Keratinocyte (primary cell): ENCODE measurements around the gene SYT2. TPM values are rescaled to one million over a fixed set of nuclear protein-coding genes. Genes with fewer than 3 reads are reported as not detected.

Source experiments
- DNase-seq: peaks from one replicate; pipeline ENCODE4 v3.0.0-alpha.2; 2011; ENCODE audit warnings: low read depth, missing footprints, low spot score
- FAIRE-seq: peaks from 2 replicates; lab custom pipeline; 2011; peaks lifted over from hg19 to GRCh38; lab: Jason Lieb, UNC
- H2AFZ ChIP-seq: 2 replicates; pipeline ENCODE4 v1.6.0; 2012; ENCODE audit warnings: low read length, control low read depth, inconsistent platforms; ENCODE audit not compliant: control insufficient read depth
- H3K27ac ChIP-seq: 2 replicates; pipeline ENCODE4 v1.5.1; 2011; ENCODE audit warnings: low read length; ENCODE audit not compliant: control insufficient read depth, insufficient read depth
- H3K27me3 ChIP-seq: 3 replicates; pipeline ENCODE4 v1.6.0; 2011; ENCODE audit warnings: low read length; ENCODE audit not compliant: control insufficient read depth, insufficient read depth; ENCODE audit errors: extremely low read depth
- H3K36me3 ChIP-seq, 2 experiments: 2 replicates in 1 of 2; 3 replicates in 1 of 2; pipeline ENCODE4 v1.5.1; 2011; ENCODE audit warnings: low read length in 2 of 2, mild to moderate bottlenecking in 1 of 2; ENCODE audit not compliant: control insufficient read depth in 2 of 2, insufficient read depth in 2 of 2; ENCODE audit errors: extremely low read depth in 1 of 2
- H3K4me1 ChIP-seq: 3 replicates; pipeline ENCODE4 v1.5.1; 2011; ENCODE audit warnings: low read length; ENCODE audit not compliant: control insufficient read depth, insufficient read depth; ENCODE audit errors: extremely low read depth
- H3K4me2 ChIP-seq: 3 replicates; pipeline ENCODE4 v1.6.0; 2011; ENCODE audit warnings: low read depth, low read length; ENCODE audit not compliant: control insufficient read depth, insufficient read depth; ENCODE audit errors: extremely low read depth
- H3K4me3 ChIP-seq, 3 experiments: fragments of 200-600 bp in 1 of 3; sonication (generic) in 1 of 3; 2 replicates in 2 of 3; 3 replicates in 1 of 3; pipeline ENCODE4 v1.5.1; 2011 to 2016; ENCODE audit warnings: low read length in 3 of 3, mild to moderate bottlenecking in 3 of 3, control low read depth in 2 of 3, inconsistent platforms in 1 of 3, low read depth in 1 of 3, mixed read lengths in 1 of 3, mixed run types in 1 of 3, moderate library complexity in 1 of 3; ENCODE audit not compliant: control insufficient read depth in 2 of 3, insufficient read depth in 2 of 3; ENCODE audit errors: extremely low read depth in 1 of 3
- H3K79me2 ChIP-seq: 2 replicates; pipeline ENCODE4 v1.6.0; 2012; ENCODE audit warnings: low read length; ENCODE audit not compliant: control insufficient read depth, insufficient read depth
- H3K9ac ChIP-seq: 3 replicates; pipeline ENCODE4 v1.6.0; 2011; ENCODE audit warnings: low read length; ENCODE audit not compliant: control insufficient read depth, insufficient read depth; ENCODE audit errors: extremely low read depth
- H3K9me1 ChIP-seq: 3 replicates; pipeline ENCODE4 v1.6.0; 2011; ENCODE audit warnings: low read length; ENCODE audit not compliant: control insufficient read depth, insufficient read depth; ENCODE audit errors: extremely low read depth
- H3K9me3 ChIP-seq: 2 replicates; pipeline ENCODE4 v1.5.1; 2012; ENCODE audit warnings: low read depth, low read length; ENCODE audit not compliant: control insufficient read depth
- H4K20me1 ChIP-seq: 3 replicates; pipeline ENCODE4 v1.6.0; 2011; ENCODE audit warnings: low read length; ENCODE audit not compliant: control insufficient read depth, insufficient read depth; ENCODE audit errors: extremely low read depth
- EZH2 ChIP-seq: IDR thresholded peaks from one replicate; pipeline ENCODE4 v1.6.1; 2012; ENCODE audit warnings: inconsistent platforms, mild to moderate bottlenecking, low read length, moderate library complexity
- dilution Hi-C: fragments of 300-500 bp; cut with MboI; formaldehyde crosslinking; loops from one replicate; pipeline ENCODE4 v1.7.0; 2020; ENCODE audit warnings: low sequenced_read_pairs; ENCODE audit not compliant: extremely low pct_ligation_motif_present
- polyA plus RNA-seq, 5 experiments: library from polyadenylated mRNA; depleted of rRNA in 3 of 5; stranded (reverse) in 3 of 5; stranded (forward) in 1 of 5; unstranded in 1 of 5; fragments of >200 nt; gene quantifications; 1 replicate in 1 of 5; 2 replicates in 3 of 5; 3 replicates in 1 of 5; pipeline versions ENCODE4 v1.2.1 to v1.2.3, GENCODE V29; 2011 to 2012; ENCODE audit warnings: missing spikeins in 2 of 5, low read depth in 1 of 5, low replicate concordance in 1 of 5
- TF ChIP-seq, protein P1 (sequence below), 3 experiments: IDR thresholded peaks in 1 of 3; conservative IDR thresholded peaks in 1 of 3; optimal IDR thresholded peaks in 1 of 3; 2 replicates in 2 of 3; 3 replicates in 1 of 3; pipeline versions ENCODE3 to v1.5.1; 2011; ENCODE audit warnings: low read length in 3 of 3, mild to moderate bottlenecking in 3 of 3, moderate library complexity in 2 of 3, control low read depth in 1 of 3, inconsistent platforms in 1 of 3; ENCODE audit not compliant: insufficient read depth in 2 of 3; ENCODE audit errors: extremely low read depth in 1 of 3

The SYT2 gene
- polyA plus RNA-seq, 1 donor (not counting 4 experiments of a cell fraction or from before 2014, with no cell fraction given), result not detected

DNA sequence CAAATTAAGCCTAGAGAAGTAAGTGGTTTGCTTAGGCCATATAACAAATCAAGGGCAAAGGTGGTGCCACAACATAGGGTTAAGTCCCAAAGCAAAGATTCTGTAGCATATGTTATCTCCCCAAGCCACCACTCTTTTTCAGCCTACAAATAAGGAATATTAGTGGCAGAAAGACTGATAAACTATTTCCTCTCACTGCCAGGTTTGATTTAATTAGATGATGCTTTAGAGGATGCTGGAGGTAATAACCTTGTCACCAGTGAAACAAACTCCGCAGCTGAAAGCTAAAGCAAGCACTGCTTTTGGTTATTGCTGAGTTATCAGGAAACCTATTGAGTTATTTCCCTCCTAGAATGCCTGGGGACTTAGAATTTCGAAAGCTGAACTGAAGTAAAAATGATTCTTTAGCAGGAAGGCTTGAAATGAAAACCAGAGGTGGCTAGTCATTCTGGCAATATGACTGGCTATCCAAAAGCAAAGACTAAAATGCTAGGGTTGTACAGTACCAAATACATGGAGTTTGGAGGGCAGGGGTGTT lies 145.2 kb downstream of the SYT2 start:
- Histone ChIP-seq H3K4me3 (no peak overlapping the region), H2AFZ (no peak overlapping the region), H3K36me3 (peaks cover 3% of the 10 kb centered on the region in 2 experiments), H3K9me3 (no peaks in the 10 kb centered on the region), H3K27me3 (no peaks in the 10 kb centered on the region), H3K79me2 (no peaks in the 10 kb centered on the region), H3K9me1 (no peaks in the 10 kb centered on the region), H3K4me1 (peaks cover 26% of the 10 kb centered on the region), H3K27ac (no peak overlapping the region), H3K9ac (no peak overlapping the region), H4K20me1 (no peaks in the 10 kb centered on the region), H3K4me2 (no peak overlapping the region)
- TF ChIP-seq, protein P1, sequence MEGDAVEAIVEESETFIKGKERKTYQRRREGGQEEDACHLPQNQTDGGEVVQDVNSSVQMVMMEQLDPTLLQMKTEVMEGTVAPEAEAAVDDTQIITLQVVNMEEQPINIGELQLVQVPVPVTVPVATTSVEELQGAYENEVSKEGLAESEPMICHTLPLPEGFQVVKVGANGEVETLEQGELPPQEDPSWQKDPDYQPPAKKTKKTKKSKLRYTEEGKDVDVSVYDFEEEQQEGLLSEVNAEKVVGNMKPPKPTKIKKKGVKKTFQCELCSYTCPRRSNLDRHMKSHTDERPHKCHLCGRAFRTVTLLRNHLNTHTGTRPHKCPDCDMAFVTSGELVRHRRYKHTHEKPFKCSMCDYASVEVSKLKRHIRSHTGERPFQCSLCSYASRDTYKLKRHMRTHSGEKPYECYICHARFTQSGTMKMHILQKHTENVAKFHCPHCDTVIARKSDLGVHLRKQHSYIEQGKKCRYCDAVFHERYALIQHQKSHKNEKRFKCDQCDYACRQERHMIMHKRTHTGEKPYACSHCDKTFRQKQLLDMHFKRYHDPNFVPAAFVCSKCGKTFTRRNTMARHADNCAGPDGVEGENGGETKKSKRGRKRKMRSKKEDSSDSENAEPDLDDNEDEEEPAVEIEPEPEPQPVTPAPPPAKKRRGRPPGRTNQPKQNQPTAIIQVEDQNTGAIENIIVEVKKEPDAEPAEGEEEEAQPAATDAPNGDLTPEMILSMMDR (optimal IDR thresholded peaks at IDR 0.05 in 1 of 3, IDR thresholded peaks at IDR 0.05 in 1 of 3, conservative IDR thresholded peaks at IDR 0.05 in 1 of 3; ENCODE audit: extremely low read depth in 1 of 3, insufficient read depth in 2 of 3, low read length in 3 of 3), result no peak
- TF ChIP-seq EZH2, result no peak
- DNase-seq (no peak), FAIRE-seq (no peak)
- dilution Hi-C loops, result no loop called here

DNA sequence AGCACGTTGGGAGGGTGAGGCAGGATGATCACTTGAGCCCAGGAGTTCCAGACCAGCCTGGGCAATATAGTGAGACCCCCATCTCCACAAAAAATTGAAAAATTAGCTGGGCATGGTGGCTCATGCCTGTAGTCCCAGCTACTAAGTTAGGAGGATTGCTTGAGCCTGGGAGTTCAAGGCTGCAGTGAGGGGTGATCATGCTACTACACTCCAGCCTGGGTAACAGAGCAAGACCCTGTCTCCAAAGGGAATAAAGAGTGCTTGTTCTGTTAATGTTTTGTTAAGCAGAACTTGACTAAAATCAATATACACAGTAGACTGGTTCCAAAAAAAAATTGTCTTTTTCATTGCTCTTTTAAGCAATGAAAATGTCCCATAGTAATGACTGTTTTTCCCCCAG lies 146.4 kb downstream of the SYT2 start:
- H3K9me1 ChIP-seq, result no peaks in the 10 kb centered on the region
- H3K4me1 ChIP-seq, result peaks cover 14% of the 10 kb centered on the region
- no peaks in the 10 kb centered on the region for H3K27me3 ChIP-seq
- H3K27ac ChIP-seq, result no peak overlapping the region
- H3K4me3 ChIP-seq, result no peak overlapping the region
- dilution Hi-C loops, result no loop called here
- H3K4me2 ChIP-seq, result no peak overlapping the region
- H3K79me2 ChIP-seq, result no peaks in the 10 kb centered on the region
- H3K9ac ChIP-seq, result no peak overlapping the region
- peaks cover 3% of the 10 kb centered on the region in 2 experiments for H3K36me3 ChIP-seq
- FAIRE-seq (no peak), DNase-seq (no peak)
- H4K20me1 ChIP-seq, result no peaks in the 10 kb centered on the region
- no peaks in the 10 kb centered on the region for H3K9me3 ChIP-seq
- TF ChIP-seq EZH2, result no peak
- H2AFZ ChIP-seq, result no peak overlapping the region
